Nephron progenitor cell (in vitro differentiated cells): ENCODE results near the gene ESPN.

Experiments used
- DNase-seq: peaks from one replicate; pipeline ENCODE4 v3.0.0; 2021
- H3K27ac Mint-ChIP-seq: 2 replicates; pipeline ENCODE4 v1.8.0; 2021; ENCODE audit warnings: mild to moderate bottlenecking, moderate library complexity, mixed read lengths
- H3K27me3 Mint-ChIP-seq: 2 replicates; pipeline ENCODE4 v1.8.0; 2021; ENCODE audit warnings: mild to moderate bottlenecking, low read depth, mixed read lengths; ENCODE audit not compliant: poor library complexity
- H3K36me3 Mint-ChIP-seq: 2 replicates; pipeline ENCODE4 v1.8.0; 2021; ENCODE audit warnings: low read depth, mixed read lengths
- H3K4me1 Mint-ChIP-seq: 2 replicates; pipeline ENCODE4 v1.8.0; 2021; ENCODE audit warnings: mixed read lengths
- H3K4me3 Mint-ChIP-seq: 2 replicates; pipeline ENCODE4 v1.8.0; 2021; ENCODE audit warnings: mild to moderate bottlenecking, moderate library complexity, mixed read lengths
- H3K9me3 Mint-ChIP-seq: 2 replicates; pipeline ENCODE4 v1.8.0; 2021; ENCODE audit warnings: mild to moderate bottlenecking, moderate library complexity, mixed read lengths
- TF ChIP-seq, protein P1 (sequence below): fragments of 200-600 bp; sonication (generic); IDR thresholded peaks from 2 replicates; pipeline ENCODE4 v1.5.0; 2021; ENCODE audit warnings: antibody characterized with exemption

Gene ESPN

DNA sequence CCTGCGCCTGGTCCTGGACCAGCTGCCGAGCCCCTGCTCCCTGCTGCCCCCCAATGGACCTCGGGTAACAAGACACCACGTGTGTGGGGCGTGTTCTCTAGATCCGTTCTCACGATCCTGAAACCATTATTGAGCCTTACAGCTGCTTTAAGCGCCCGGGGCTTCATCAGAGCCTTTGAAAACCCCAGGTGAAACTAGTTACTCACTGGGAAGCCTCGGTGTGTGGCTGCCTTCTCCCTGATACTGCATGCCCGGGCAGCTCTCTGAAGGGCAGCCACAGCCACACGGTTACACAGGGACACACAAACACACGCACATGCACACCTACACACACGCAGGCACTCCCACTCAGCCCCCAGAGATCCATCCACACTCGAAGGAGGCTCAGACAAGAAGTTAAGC lies 10.1 kb upstream of the ESPN start:
- Mint-ChIP-seq H3K9me3 (no peaks in the 10 kb centered on the region), H3K36me3 (no peaks in the 10 kb centered on the region), H3K27me3 (peaks cover 91% of the 10 kb centered on the region), H3K4me1 (peaks cover 42% of the 10 kb centered on the region), H3K4me3 (peak overlapping the region; percentile 54), H3K27ac (no peak overlapping the region)
- TF ChIP-seq, protein P1, sequence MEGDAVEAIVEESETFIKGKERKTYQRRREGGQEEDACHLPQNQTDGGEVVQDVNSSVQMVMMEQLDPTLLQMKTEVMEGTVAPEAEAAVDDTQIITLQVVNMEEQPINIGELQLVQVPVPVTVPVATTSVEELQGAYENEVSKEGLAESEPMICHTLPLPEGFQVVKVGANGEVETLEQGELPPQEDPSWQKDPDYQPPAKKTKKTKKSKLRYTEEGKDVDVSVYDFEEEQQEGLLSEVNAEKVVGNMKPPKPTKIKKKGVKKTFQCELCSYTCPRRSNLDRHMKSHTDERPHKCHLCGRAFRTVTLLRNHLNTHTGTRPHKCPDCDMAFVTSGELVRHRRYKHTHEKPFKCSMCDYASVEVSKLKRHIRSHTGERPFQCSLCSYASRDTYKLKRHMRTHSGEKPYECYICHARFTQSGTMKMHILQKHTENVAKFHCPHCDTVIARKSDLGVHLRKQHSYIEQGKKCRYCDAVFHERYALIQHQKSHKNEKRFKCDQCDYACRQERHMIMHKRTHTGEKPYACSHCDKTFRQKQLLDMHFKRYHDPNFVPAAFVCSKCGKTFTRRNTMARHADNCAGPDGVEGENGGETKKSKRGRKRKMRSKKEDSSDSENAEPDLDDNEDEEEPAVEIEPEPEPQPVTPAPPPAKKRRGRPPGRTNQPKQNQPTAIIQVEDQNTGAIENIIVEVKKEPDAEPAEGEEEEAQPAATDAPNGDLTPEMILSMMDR = peak; percentile 53
- DNase-seq = no peak

GRCh38 chr1:6414881-6415626 lies 9.5 kb upstream of the ESPN start:
- TF ChIP-seq, protein P1 = no peak
- Mint-ChIP-seq H3K27me3 (peaks cover 94% of the 10 kb centered on the region), H3K9me3 (no peaks in the 10 kb centered on the region), H3K27ac (no peak overlapping the region), H3K4me1 (peaks cover 42% of the 10 kb centered on the region), H3K36me3 (no peaks in the 10 kb centered on the region), H3K4me3 (peak overlapping the region; percentile 26)
- no peak for DNase-seq

GRCh38 chr1:6416295-6416656 lies 8.3 kb upstream of the ESPN start:
- Mint-ChIP-seq H3K9me3 (no peaks in the 10 kb centered on the region), H3K4me3 (no peak overlapping the region), H3K27ac (no peak overlapping the region), H3K4me1 (peaks cover 35% of the 10 kb centered on the region), H3K27me3 (peaks cover 94% of the 10 kb centered on the region), H3K36me3 (no peaks in the 10 kb centered on the region)
- DNase-seq = no peak
- TF ChIP-seq, protein P1 = no peak

GRCh38 chr1:6416906-6417305 lies 7.7 kb upstream of the ESPN start:
- TF ChIP-seq, protein P1 = no peak
- H3K4me1 Mint-ChIP-seq = peaks cover 33% of the 10 kb centered on the region
- no peak overlapping the region for H3K4me3 Mint-ChIP-seq
- no peak for DNase-seq
- peaks cover 94% of the 10 kb centered on the region for H3K27me3 Mint-ChIP-seq
- H3K27ac Mint-ChIP-seq = no peak overlapping the region
- no peaks in the 10 kb centered on the region for H3K36me3 Mint-ChIP-seq
- no peaks in the 10 kb centered on the region for H3K9me3 Mint-ChIP-seq

- H3K27me3 Mint-ChIP-seq = peaks cover 97% of the 10 kb centered on the region
- H3K4me3 Mint-ChIP-seq = no peak overlapping the region
- H3K36me3 Mint-ChIP-seq = no peaks in the 10 kb centered on the region
- TF ChIP-seq, protein P1 = no peak
- no peak overlapping the region for H3K27ac Mint-ChIP-seq
- H3K9me3 Mint-ChIP-seq = no peaks in the 10 kb centered on the region
- DNase-seq = no peak
- H3K4me1 Mint-ChIP-seq = peaks cover 28% of the 10 kb centered on the region
These were observed 6.5 kb upstream of the ESPN start for GRCh38 chr1:6417961-6418667.
